ENCODE measurements around the gene LARP4.

- TF ChIP-seq, protein P1, sequence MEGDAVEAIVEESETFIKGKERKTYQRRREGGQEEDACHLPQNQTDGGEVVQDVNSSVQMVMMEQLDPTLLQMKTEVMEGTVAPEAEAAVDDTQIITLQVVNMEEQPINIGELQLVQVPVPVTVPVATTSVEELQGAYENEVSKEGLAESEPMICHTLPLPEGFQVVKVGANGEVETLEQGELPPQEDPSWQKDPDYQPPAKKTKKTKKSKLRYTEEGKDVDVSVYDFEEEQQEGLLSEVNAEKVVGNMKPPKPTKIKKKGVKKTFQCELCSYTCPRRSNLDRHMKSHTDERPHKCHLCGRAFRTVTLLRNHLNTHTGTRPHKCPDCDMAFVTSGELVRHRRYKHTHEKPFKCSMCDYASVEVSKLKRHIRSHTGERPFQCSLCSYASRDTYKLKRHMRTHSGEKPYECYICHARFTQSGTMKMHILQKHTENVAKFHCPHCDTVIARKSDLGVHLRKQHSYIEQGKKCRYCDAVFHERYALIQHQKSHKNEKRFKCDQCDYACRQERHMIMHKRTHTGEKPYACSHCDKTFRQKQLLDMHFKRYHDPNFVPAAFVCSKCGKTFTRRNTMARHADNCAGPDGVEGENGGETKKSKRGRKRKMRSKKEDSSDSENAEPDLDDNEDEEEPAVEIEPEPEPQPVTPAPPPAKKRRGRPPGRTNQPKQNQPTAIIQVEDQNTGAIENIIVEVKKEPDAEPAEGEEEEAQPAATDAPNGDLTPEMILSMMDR (IDR thresholded peaks at IDR 0.05; ENCODE audit: low read depth, low read length): no peak
- TF ChIP-seq EZH2phosphoT487 (IDR thresholded peaks at IDR 0.05; ENCODE audit: low read depth): no peak
These were observed 10.5 kb downstream of the LARP4 start for GRCh38 chr12:50411051-50411660.
